OCI-LY3 (cell line): Measurements from ENCODE around the gene PLXDC2.

Experiments
- CTCF ChIP-seq: fragments of 200-600, 300-600 bp; sonication (generic); IDR thresholded peaks from 2 replicates; pipeline ENCODE4 v1.5.1; 2014; ENCODE audit warnings: antibody characterized with exemption, low read length, low read depth
- EZH2phosphoT487 ChIP-seq: fragments of 200-600 bp; shearing (Covaris generic); IDR thresholded peaks from 2 replicates; pipeline ENCODE4 v1.6.1; 2018; ENCODE audit warnings: antibody characterized with exemption, mixed run types, low read depth

DNA sequence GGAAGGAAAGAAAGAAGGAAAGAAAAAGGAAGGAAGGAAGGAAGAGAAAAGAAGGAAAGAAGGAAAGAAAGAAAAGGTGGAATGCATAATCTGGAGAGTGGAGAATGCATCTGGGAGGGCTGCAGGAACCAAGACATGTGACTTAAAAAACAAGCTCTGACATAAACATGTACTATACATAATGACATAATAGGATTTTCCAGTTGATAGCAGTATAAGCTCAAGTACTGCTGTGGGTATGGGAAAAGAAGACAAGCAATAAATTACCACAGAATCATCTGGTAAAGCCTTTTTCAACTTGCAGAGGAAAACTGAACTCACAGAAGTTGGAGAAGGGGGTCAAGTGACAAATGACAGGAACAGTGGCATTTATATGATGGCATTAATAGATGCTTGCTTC lies 345.9 kb downstream of the PLXDC2 start:
- TF ChIP-seq CTCF (no peak), EZH2phosphoT487 (no peak)
